Panc1 (cell line): ENCODE results near the gene HP.

ENCODE experiments used
- CTCF ChIP-seq: fragments of 450-650 bp; IDR thresholded peaks from 2 replicates; pipeline ENCODE4 v1.5.1; 2017; ENCODE audit warnings: mild to moderate bottlenecking
- POLR2AphosphoS5 ChIP-seq: IDR thresholded peaks from 2 replicates; pipeline ENCODE4 v1.6.1; 2012; ENCODE audit warnings: mild to moderate bottlenecking, low read depth, low read length, moderate library complexity
- SIN3A ChIP-seq: IDR thresholded peaks from 2 replicates; pipeline ENCODE4 v1.6.1; 2012; ENCODE audit warnings: low read depth, mild to moderate bottlenecking, low read length, moderate library complexity, borderline replicate concordance; ENCODE audit not compliant: insufficient read depth

GRCh38 chr16:72049110-72049509 is 5.2 kb upstream of the HP start:
- TF ChIP-seq CTCF, result no peak
- no peak for TF ChIP-seq POLR2AphosphoS5
- no peak for TF ChIP-seq SIN3A
